ENCODE data around the gene SLC7A14.

Gene SLC7A14

DNA sequence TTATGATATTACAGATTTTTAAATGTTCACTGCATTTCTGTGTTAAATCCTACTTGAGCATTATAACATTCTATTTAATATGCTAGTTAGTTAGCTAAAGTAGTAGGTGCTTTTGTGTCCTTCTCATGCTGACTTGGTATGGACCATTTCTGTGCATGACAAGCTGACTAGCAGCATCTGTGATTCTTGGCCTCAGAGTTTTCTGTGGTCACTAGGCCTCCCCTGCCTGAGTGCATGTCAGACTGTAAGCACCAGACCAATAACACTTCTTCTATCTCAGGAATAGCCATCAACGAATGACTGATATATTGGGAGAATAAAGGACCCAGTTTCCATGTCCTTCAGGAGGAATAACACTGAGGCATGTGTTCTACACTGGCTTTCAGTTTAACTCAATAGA, 22.6 kb upstream of the SLC7A14 start:
- H3K27me3 ChIP-seq (ENCODE audit: low read length), result no peaks in the 10 kb centered on the region
- no peaks in the 10 kb centered on the region for H4K20me1 ChIP-seq (ENCODE audit: low read depth, low read length)
- no peaks in the 10 kb centered on the region for H3K9me2 ChIP-seq (replicated peaks; ENCODE audit: insufficient read depth, low read length)
- H3F3A ChIP-seq (ENCODE audit: insufficient read depth), result no peaks in the 10 kb centered on the region
- no peak overlapping the region for H3K4me2 ChIP-seq (ENCODE audit: low read depth, low read length, poor library complexity, severe bottlenecking)
- no peaks in the 10 kb centered on the region for H3K36me3 ChIP-seq (ENCODE audit: low read length)
- TF ChIP-seq, protein P1, sequence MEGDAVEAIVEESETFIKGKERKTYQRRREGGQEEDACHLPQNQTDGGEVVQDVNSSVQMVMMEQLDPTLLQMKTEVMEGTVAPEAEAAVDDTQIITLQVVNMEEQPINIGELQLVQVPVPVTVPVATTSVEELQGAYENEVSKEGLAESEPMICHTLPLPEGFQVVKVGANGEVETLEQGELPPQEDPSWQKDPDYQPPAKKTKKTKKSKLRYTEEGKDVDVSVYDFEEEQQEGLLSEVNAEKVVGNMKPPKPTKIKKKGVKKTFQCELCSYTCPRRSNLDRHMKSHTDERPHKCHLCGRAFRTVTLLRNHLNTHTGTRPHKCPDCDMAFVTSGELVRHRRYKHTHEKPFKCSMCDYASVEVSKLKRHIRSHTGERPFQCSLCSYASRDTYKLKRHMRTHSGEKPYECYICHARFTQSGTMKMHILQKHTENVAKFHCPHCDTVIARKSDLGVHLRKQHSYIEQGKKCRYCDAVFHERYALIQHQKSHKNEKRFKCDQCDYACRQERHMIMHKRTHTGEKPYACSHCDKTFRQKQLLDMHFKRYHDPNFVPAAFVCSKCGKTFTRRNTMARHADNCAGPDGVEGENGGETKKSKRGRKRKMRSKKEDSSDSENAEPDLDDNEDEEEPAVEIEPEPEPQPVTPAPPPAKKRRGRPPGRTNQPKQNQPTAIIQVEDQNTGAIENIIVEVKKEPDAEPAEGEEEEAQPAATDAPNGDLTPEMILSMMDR (IDR thresholded peaks at IDR 0.05; ENCODE audit: insufficient read depth, low read length, poor library complexity, severe bottlenecking), result no peak
- no peak for TF ChIP-seq EZH2phosphoT487 (conservative IDR thresholded peaks at IDR 0.05; ENCODE audit: low read length)
- no peaks in the 10 kb centered on the region for H3K79me2 ChIP-seq (ENCODE audit: insufficient read depth, low read length)
- no peak overlapping the region for H3K27ac ChIP-seq (ENCODE audit: low read depth, low read length)
- H3K4me3 ChIP-seq (ENCODE audit: insufficient read depth, low read length, poor library complexity, severe bottlenecking), result no peak overlapping the region
- H3K9ac ChIP-seq (ENCODE audit: low read length), result no peak overlapping the region
- no peak overlapping the region for H2AFZ ChIP-seq (ENCODE audit: low read depth, low read length, severe bottlenecking)
- no peaks in the 10 kb centered on the region for H3K9me3 ChIP-seq (ENCODE audit: insufficient read depth, low read length)

DNA sequence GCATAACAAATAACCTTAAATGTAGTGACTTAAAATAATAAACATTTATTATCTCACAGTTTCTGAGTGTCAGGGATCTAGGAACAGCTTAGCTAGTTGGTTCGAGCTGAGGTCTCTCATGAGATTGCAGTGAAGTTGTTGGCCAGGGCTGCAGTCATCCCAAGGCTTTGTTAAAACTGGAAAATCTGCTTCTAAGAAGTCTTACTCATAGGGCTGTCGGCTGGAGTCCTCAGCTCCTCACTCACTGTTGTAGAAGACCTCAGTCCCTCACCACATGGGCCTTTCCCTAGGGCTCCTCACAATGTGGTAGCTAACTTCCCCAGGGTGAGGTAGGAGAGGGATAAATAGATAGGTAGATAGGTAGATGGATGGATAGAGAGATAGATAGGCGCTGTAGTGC, 20.8 kb upstream of the SLC7A14 start:
- Histone ChIP-seq H2AFZ (ENCODE audit: low read depth, low read length, severe bottlenecking) (no peak overlapping the region), H3K27me3 (ENCODE audit: low read length) (no peaks in the 10 kb centered on the region), H4K20me1 (ENCODE audit: low read depth, low read length) (no peaks in the 10 kb centered on the region), H3K9me3 (ENCODE audit: insufficient read depth, low read length) (no peaks in the 10 kb centered on the region), H3K36me3 (ENCODE audit: low read length) (no peaks in the 10 kb centered on the region), H3K4me3 (ENCODE audit: insufficient read depth, low read length, poor library complexity, severe bottlenecking) (no peak overlapping the region), H3K9ac (ENCODE audit: low read length) (no peak overlapping the region), H3K4me2 (ENCODE audit: low read depth, low read length, poor library complexity, severe bottlenecking) (no peak overlapping the region), H3F3A (ENCODE audit: insufficient read depth) (no peaks in the 10 kb centered on the region), H3K27ac (ENCODE audit: low read depth, low read length) (no peak overlapping the region), H3K79me2 (ENCODE audit: insufficient read depth, low read length) (no peaks in the 10 kb centered on the region), H3K9me2 (replicated peaks; ENCODE audit: insufficient read depth, low read length) (no peaks in the 10 kb centered on the region)
- no peak for TF ChIP-seq EZH2phosphoT487 (conservative IDR thresholded peaks at IDR 0.05; ENCODE audit: low read length)
- TF ChIP-seq, protein P1 (IDR thresholded peaks at IDR 0.05; ENCODE audit: insufficient read depth, low read length, poor library complexity, severe bottlenecking), result no peak

DNA sequence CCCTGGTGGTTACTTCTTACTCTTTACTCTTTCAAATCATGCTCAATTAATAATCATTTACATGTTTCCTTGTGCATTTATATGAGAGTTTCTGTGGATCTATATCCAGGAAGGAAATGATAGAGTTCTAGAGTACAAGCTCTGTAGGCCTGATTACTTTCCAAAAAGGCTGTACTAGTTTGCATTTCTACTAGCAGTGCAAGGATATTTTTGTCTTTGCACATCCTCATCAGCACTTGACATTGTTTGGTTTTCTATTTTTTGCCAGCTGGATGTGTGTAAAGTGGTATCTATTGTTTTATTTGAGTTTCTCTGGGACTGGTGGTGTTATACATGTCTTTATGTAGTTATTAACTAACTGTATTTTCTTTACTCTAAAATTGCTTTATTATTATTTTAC, 19.6 kb upstream of the SLC7A14 start:
- no peak overlapping the region for H2AFZ ChIP-seq (ENCODE audit: low read depth, low read length, severe bottlenecking)
- TF ChIP-seq, protein P1 (IDR thresholded peaks at IDR 0.05; ENCODE audit: insufficient read depth, low read length, poor library complexity, severe bottlenecking), result no peak
- no peak for TF ChIP-seq EZH2phosphoT487 (conservative IDR thresholded peaks at IDR 0.05; ENCODE audit: low read length)

More for the DNA sequence above, 19.6 kb upstream of the SLC7A14 start:
- no peaks in the 10 kb centered on the region for H3K27me3 ChIP-seq (ENCODE audit: low read length)
- H3F3A ChIP-seq (ENCODE audit: insufficient read depth), result no peaks in the 10 kb centered on the region
- no peak overlapping the region for H3K4me2 ChIP-seq (ENCODE audit: low read depth, low read length, poor library complexity, severe bottlenecking)
- H3K9ac ChIP-seq (ENCODE audit: low read length), result no peak overlapping the region
- no peaks in the 10 kb centered on the region for H3K36me3 ChIP-seq (ENCODE audit: low read length)
- H3K27ac ChIP-seq (ENCODE audit: low read depth, low read length), result no peak overlapping the region
- no peaks in the 10 kb centered on the region for H3K79me2 ChIP-seq (ENCODE audit: insufficient read depth, low read length)
- no peaks in the 10 kb centered on the region for H4K20me1 ChIP-seq (ENCODE audit: low read depth, low read length)
- H3K4me3 ChIP-seq (ENCODE audit: insufficient read depth, low read length, poor library complexity, severe bottlenecking), result no peak overlapping the region
- no peaks in the 10 kb centered on the region for H3K9me3 ChIP-seq (ENCODE audit: insufficient read depth, low read length)
- no peaks in the 10 kb centered on the region for H3K9me2 ChIP-seq (replicated peaks; ENCODE audit: insufficient read depth, low read length)
